Erythroblast (primary cell): ENCODE data around the gene EDC3.

Experiments
- GATA1 ChIP-seq: IDR thresholded peaks from 2 replicates; pipeline ENCODE4 v1.6.1; 2011; ENCODE audit warnings: low read depth, mild to moderate bottlenecking, control low read depth, low read length, moderate library complexity
- POLR2A ChIP-seq: IDR thresholded peaks from 2 replicates; pipeline ENCODE4 v1.6.1; 2011; ENCODE audit warnings: mild to moderate bottlenecking, low read length

GRCh38 chr15:74723754-74724334 lies 28.0 kb upstream of the EDC3 start:
- TF ChIP-seq POLR2A (no peak), GATA1 (no peak)
